GM19238 (cell line): ENCODE results near the gene TTLL11.

ENCODE experiments used
- DNase-seq: peaks from one replicate; pipeline ENCODE4 v3.0.0; 2011; ENCODE audit warnings: low spot score; ENCODE audit not compliant: insufficient read length

Gene TTLL11

DNA sequence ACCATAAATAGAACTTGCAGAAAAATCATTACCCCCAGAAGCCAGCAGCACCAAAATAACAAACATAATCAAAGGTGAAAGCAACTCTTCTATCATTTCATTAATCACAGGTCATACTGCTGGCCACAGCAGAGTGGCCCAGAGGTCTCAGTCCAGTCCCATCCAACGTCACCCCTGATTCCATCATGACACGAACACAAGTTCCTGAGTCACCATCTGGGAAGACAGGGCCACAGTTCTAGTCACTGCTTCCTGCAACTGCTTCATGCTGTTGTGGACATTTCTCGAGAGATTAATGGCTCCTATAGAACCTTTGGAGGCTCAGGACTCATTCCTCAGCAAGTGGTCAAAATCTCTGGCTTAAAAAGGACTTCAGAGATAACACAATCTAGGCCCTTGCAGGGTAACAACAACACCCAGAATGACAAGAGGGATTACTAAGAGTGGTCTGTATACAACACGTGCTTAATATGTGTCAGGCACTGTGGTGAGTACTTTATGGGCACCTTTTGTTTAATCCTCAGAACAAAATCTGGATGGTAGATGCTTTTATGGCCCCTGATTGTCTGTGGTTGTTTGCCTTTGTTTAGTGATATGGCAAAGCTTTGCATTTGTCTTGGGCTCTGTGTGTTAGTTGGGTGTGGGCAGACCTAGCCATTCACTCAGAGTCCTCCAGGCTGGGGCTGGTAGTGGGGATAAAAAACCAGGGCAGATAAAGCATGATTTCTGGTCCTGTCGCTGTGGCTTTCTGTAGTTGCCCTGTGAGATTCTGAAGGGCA is 257.3 kb downstream of the TTLL11 start:
- DNase-seq, result no peak

DNA sequence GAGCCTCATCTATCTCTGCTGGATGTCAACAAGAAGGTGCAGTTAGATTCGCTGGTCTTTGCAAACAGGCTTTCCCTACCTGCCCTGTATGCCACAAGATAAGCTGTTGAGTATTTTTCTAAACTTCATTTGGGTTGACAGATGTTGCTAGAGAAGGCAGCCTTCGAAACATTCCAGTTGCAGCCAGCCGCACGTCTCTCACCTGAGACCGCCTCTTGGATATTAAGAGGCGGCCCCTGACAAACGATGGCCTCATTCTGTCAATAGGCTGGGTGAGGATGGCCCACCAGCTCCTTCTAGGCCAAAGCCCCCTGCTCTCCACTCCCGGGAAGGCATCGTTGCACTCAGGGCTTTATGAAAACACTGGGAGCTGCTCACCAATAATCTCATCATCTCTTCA is 260.0 kb downstream of the TTLL11 start:
- no peak for DNase-seq

DNA sequence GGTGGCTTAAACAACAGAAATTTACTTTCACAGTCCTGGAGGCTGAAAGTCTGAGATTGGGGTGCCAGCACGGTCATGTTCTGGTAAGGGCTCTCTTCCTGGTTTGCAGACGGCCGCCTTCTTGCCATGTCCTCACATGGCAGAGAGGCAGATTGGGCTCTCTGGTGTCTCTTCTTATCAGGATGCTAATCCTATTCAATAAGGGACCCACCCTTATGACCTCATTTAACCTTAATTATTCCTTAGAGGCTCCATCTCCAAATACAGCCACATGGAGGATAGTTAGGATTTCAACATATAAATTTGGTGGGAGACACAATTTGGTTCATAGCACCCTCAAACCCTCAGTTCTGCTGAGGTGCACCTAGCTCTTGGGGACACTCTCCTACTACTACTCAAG is 261.2 kb downstream of the TTLL11 start:
- no peak for DNase-seq

DNA sequence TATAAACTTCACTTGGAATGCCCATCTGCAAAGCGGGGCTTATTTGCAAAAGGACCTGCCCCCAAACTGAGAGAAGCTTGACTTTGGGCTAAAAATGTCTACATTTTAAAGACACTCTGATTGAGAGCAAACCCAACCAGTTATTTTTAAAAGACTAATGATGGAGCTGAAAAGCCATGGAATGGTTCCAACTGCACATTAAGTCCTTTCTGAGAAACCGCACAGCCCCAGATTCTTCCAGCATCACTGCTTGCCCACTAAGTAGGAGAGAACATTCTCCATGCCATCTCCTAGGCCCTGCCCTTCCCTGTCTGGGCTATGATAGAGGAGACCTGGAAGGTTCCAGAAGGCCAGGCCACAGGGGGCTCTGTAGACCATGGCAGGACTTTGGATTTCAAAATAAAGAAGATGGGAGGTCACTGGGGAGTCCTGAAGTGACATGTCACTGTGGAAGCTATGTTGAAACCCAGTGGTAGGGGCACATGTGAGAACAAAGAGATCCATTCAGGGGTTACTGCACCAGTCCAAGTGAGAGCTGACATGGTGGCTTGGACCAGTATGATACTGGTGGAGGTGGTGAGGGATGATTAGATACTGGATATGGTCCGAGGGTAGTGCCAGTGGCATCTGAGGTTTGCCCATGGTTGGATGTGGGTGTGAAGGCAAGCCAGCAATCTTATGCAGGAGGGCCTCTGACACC is 262.5 kb downstream of the TTLL11 start:
- no peak for DNase-seq

DNA sequence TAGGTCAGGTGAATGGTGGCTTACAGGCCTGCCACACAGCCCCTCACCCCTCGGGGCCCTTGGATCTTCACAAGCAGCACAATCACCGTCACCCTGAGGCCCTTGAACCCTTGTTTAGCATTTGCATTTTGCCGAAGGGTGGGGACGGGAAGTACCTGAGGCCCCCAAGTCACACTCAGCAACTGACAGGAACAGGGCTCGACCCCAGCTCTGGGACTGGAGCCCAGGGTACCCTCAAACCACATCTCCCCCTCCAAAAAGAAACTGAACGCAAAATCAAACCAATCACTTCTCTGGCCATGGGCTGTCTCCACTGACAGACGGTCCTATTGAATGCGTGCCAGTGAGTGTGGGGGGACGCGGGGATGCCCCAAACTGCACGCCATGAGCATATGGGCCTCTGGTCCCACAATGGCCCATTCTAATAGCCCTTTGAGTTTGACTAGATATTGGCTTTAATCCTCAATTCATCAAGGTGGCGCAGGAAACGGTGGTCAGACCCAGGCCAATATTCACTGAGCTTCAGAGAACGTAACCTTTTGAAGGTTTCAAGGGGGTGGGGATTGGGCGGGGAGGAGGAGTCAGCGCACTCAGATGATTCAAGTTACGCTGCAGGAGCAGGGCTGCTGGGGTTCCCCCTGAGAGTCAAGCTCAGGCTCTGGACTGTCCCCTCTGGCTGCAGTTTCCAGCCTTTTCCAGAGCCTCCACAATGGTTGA is 265.7 kb downstream of the TTLL11 start:
- DNase-seq, result no peak

DNA sequence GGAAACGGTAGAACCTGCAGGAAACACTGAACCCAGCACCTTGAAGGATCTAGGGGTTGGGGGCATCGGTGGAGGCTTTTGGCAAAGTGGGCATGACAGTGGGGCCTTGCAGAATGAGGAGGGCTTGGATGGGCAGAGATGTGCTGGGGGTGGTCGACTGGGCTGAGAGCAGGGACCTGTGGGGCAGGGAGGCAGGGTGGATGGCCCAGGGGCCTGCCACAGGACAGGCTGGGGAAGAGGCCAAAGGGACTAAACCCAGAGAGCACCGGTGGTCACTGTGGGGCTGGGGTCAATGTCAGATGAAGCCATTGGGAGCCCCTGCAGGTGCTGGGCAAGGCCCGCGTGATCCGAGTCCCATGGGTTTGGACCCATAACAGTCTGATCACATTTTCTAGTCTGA is 266.4 kb downstream of the TTLL11 start:
- no peak for DNase-seq

DNA sequence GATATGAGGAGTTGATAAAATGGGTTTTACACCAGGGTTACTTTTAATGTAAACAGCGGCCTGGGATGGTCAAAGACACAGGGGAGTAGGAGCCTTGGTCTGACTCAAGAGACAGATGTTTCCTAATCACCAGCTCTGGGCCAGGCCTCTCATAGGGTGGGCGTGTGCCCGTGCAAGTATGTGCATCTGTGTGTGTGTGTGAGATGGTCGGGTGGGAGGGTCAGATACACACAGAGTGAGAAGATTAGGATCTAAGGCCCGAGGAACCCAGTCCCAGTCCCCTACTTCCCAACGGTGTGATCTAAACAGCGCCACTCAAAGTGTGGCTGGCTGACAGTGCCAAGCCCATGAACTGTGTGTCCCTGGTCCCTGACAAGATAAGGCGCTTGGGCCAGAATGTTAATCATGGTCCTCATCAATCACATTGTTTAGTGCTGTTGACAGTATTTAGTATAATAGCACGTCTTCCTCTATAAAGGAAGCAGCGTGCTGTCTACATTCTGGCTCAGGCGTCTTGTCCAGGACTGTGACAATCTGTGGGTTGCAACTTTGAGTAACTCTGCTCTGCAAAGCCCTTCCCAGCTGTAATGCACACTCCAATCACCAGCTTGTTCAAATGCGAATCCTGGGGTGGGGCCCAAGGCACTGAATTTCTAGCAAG is 267.9 kb downstream of the TTLL11 start:
- no peak for DNase-seq

DNA sequence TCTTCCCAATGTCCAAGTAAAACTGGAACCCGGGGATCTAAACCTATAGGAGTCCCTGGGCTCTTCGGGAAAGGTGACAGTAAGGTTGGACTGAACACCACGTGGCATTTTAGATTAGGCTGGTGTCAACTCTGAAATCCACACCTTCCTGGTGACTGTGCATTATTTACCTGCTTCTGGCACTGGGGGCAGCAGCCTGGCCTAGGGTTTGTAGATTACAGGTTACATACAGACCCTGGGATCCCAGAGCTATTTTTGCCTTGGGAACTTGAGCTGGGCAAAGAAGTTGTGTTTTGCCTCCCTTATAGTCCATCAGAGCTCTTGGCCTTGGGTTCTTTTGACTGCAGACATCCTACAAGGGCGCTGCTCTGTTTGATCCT is 268.5 kb downstream of the TTLL11 start:
- DNase-seq, result no peak

DNA sequence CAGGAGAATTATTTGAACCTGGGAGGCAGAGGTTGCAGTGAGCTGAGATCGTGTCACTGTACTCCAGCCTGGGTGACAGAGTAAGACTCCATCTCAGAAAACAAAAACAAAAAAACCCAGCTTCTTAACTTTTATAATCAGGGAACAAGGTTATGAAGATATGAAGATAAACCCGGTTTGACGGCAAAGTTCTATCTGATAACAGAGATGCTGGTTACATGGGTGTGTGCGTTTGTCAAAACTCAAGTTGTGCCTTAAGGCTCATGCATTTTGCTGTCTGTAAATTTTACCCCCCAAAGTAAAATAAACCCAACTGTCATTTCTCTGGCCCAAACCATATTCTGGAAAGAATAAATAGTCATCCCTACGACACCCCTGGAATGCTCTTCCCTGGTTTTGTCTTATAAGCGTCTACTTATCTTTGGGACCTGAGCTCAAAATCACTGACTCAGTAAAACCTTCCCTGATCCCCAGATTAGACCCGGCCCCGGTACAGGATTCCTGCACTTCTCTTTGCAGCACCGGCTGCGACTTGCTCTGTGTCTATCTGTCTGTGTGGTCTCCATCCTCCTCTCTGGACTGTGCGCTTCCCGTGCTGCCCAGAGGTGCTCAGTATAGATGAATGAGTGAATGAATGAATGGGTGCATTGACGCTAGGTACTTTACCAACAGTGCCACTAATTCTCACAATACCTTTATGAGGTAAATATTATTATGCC is 269.5 kb downstream of the TTLL11 start:
- no peak for DNase-seq

DNA sequence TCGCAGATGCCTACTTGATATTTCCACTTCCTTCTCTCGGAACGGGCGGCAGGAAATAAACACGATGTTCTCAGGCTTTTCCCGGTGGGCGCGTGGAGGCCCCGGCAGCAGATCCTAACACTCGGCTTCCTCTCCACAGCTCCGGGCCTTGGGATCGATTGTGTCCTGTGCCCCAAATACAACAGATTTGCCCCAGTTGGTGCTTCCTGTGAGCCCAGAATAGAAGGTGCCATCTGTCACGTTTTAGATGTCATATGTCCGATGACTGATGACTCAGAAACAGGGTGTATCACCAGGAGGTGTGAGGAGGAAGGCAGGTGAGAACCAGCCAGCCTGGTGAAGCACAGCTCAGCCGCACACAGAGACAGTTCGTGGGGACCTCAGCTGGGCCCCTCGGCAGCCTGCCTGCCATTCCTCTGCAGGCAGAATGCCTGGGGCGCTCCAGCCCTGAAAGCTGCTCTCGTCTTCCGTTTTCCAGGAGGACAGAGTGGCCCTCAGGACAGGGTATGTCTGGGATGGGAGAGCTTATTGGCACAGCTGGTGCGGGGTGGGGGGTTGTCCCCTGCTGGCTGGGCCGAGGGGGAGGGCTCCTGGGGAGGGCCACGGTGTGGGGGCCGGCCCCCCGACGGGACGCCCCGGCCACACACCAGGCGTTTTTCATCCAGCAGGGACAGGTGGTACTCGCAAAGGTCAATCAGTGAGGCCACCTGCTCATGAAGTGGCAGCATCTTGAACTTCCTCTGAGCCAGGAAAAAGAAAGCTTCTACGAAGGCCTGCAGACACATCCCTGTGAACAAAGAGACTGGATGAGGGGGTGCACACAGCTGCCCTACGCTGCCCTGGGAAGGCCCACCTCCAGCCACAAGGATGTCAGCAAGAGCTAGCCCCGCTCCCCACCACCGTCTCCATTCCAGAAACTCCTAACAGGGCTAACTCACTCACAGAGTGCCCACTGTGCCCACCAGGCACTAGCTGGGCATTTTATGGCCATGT is 270.7 kb downstream of the TTLL11 start:
- no peak for DNase-seq

DNA sequence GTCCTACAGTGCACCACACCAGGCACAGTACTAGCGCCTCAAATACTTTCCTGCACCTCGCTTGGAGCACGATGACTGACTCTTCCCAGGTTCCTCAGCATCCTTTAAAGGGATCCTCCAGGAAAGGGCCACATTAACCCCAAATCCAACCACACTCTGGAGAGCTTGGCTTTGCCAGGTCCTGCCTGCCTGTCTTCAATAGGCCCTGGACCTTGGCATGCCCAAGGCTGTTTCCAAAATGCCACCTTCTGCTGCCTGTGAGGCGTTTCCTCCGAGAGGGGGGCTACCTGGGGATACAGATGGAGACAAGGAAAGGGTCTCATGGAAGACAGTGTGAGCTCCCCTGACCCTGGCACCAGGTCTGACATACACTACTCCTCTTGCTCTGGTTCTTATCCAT is 271.8 kb downstream of the TTLL11 start:
- DNase-seq, result no peak

DNA sequence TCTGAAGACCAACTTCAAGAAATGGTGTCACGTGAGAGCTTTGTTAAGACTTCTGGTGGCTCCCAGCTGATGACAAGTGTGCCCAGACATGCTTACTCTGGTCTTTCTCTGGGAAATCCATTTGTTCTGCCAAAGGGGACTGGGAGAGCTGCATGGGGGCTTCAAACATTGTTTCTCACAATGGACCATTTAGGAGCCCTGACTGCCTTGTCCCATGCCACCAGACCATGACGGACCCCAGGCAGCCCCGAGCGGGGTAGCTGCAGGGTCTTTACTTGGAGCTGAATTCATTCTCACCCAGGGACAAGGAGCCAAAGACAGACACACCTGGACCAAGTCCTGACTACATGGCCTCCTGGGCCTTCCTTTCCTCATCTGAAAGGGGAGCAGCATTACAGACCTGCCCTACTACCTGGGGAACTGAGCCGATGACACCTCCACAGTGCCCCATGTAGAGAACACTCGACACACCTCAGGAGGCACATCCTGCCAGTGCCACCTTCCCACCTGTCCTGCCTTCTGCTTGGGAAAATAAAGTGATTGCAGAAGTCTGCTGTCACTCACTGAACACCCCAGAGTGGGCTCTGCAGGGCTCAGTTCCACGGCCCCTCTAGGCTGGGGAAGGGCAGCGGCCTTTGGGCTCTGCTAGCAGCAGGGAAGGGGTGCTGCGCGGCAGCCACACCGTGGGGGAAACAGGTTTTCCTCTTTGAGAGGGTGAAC is 272.7 kb downstream of the TTLL11 start:
- no peak for DNase-seq

DNA sequence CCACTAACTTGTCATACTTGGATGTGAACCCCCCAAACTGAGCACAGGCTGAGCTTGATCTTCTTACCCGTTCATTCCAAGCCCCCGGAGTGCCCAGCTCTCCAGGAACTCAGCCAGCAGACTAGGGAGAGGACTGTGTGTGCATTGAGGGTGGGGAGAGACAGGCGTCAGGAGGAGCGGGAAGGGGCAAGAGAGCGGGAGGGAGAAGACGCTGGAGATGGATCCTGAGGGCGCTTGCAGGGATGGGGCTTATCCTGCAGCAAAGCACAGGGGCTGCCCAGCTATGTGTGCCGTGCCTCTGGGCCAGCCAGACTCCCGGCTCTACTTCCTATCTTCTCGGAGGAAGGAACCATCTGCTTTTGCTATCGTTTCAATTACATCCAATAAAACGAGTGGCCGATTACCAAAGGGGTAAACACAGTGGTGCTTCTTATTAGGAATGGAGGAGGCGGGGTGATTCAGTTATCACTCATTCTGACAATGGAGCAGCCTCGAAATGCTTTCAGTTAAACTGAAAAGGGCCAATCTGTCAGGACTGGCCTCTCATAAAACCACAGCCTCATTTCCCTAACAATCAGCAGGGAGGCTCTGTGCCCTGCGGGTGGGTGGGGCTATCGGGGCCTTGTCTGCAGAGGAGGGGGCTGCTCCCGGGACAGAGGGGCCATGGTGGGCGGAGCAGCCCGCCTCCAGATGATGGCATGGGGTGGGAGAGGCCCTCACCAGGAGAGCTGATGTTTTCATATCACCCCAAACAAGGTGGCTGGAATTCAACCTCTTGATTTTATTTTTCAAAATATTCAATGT is 273.5 kb downstream of the TTLL11 start:
- DNase-seq, result no peak

DNA sequence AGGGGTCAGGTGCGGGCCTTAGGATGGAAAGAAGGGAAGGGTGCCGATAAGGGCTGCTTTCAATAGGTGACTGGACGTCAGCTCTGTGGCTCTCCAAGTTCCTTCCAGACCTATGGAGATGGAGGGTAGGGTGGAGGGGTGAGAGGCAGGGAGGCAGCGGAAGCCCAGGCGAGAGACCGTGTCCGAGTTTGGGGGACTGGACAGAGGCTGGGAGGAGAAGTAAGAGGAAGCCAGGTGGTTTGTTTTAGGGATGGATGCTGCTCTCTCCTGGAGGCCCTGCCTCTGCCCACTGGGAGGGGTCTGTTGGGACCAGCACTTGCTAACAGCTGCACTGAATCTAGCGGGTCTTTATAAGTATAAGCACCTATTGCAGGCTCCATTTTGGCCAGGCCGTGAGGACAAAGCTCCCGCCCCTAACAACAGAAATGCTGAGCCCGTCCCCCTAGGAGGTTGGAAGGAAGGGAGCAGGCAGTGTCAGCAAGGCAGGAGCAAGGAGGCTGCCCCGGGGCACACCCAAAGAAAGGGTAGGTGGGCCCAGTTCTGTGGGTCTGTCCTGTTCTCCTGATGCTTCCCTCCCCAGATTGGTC is 274.2 kb downstream of the TTLL11 start:
- DNase-seq, result no peak

DNA sequence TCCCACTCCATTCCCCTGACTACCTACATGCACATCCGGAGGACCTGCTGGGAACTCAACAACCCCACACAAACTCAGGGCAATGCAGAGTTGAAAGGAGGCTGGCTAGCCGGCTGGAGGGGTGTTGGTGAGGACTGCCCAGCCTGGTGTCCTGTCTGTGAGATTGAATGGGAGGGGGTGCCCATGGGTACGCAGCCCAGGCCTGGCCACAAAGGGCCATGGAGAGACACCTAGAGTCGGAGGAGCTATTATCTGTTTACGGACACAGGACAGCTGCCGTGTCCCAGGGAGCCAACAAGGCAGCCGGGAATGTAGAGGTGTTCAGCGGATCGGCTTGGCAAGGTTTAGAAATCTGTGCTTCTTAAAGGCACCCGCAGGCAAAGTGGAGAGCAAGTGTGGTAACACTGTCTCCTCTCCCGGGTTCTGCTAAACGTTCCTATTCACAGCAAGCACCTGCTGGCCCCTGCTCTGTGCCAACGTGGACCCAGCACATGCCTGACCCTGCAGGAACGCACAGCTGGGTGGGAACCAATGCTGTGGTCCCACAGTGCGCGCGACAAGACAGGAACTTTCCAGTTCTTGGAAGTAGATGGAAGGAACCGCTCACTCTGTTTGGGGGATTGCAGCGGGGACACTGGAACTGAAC is 275.0 kb downstream of the TTLL11 start:
- no peak for DNase-seq

DNA sequence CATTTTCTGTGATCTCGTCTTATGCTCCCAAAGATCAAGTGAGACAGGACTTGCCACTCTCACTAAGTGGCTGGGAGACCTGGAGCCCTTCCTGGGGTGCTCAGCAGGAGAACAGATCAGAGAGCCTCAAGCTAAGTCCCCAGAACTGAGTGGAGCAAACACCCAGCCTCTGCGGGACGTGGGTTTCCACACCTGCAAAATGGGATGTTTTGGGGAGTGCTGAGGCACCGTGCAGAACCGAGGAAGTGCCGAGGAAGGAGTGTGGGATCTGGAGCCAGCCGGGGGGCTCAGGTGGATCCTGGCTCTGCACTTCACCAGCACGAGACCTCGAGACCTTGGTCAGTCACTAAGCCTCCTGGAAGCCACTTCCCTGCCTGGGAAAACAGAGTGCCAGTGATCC is 275.6 kb downstream of the TTLL11 start:
- no peak for DNase-seq

DNA sequence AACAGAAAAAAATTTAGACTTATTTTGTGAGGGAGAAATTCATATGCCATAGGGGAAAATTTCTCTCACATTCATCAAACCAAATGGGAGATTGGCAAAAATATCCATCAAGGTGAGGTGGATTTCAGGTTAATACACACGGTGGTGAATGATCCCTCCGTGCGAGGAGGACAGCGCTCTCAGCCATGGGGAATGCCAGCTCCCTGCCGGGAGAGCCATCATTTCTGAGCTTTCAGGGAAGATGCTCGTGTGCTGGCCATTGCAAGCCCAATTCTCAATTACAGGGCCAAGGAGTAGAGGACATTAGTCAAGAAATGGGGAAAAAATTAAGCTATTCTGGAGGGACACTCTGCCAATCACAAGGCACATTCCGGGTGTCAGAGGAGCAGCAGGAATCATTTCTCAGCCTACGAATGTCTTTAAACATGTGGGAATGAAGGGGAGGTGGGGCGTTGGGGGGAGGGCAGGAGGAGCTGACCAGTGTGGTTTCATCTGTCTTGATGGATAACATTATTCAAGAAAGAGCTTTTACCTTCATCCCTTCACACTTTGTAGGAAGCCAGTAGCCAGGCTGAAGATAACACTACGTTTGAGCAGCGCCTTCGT is 276.2 kb downstream of the TTLL11 start:
- no peak for DNase-seq
